GM19372 (cell line): ENCODE data around the gene IL4R.
"Not testable (repeated sequence)": the region's sequence is repeated elsewhere in the genome, so short reads cannot be mapped to it uniquely, and the experiment has no call there.

Experiments
- ATAC-seq: cut with Tn5 transposase; IDR thresholded peaks from one replicate; pipeline ENCODE4 v1.9.1; 2021; ENCODE audit warnings: mild to moderate bottlenecking, low read depth, moderate library complexity; ENCODE audit not compliant: unreplicated experiment

Gene IL4R

DNA sequence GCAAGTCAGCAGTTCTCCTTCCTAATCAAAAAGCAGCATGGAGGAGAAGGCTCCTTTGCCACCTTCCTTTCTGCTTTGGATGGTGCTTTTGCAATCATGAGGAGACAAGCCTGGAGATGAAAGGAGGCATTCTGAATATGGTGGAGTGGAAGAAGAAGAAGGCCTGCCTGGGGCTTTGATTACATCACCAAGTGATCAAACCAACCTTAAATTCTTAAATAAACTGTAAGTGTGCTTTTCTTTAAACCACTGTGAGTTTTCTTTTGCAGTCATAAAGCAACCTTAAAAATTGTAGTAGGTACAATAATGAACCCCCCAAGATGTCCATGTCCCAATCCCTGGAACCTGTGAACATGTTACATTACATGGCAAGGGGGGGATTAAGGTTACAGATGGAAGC is 56.5 kb downstream of the IL4R start:
- no peak for ATAC-seq

DNA sequence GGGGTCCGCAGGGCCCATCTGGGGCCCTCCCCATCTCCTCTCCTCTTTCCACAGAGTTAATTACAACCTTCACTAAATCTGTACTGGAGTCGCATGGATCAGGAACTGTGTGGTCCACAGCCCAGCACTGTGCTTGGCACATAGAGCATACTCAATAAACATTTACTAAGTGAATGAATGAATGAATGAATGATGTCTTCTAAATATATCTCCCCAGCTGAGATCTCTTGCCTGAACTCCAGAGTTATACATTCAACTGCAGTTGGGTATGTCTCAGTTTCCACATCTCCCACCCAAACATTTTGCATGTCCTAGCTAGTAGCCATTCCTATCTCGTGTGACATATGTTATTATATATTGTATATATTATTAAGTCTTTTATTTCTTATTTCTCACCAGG is 59.5 kb downstream of the IL4R start:
- ATAC-seq, result no peak

DNA sequence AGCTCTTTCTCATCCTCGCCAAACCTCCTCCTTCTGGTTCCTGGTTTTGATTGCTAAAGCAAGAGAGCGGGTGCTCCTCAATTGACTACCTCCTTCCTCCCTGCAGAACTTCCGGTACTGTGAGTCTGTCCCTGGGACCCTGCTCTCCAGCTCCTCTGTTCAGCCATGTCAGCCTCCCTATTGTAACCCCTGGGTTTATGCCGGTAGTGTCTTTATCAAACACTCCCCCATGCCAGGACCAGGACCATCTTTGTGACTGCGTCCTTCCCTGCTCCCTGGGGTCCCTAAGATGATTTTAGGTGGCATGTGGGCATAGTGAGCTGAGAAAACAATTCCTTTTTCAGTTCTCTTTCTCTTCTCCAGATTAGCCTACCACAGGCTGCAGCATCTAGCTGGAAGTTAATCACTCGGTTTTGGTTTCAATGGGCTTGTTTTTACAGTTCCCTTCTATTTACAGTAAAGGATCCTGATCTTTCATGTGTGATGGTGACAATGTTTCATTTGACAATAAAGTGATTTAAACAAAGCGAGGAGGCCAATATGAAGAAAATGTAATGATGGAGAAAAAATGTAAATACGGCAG is 60.5 kb downstream of the IL4R start:
- ATAC-seq, result peak; percentile 13

DNA sequence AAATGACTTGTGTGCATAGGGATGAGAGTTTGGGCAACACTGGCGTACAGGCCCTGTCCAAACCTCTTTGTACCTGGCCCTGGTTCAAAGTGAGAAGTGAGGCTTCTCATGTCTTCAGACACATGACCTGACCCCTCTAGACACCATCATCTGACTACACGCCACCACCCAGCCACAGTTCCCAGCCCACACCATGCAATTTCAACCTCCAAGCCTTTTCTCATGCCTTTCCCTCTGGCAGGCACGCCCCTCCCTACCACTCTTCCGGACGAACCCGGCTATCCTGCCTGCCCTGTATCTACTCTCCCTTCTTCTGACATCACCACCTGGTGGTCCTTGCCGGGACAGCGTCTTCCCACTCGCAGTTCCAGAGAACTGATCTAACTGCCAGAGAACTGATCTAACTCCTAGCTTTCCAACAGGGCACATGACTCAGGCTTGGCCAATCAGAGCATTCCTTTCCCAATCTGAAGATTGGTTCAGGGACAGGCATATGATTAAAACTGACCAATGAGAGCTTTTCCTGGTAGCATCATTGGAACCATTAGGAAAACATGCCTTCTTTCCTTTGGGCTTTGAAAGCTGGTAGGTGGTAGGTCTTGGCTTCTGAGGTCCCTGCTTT is 61.1 kb downstream of the IL4R start:
- ATAC-seq, result peak; percentile 44

DNA sequence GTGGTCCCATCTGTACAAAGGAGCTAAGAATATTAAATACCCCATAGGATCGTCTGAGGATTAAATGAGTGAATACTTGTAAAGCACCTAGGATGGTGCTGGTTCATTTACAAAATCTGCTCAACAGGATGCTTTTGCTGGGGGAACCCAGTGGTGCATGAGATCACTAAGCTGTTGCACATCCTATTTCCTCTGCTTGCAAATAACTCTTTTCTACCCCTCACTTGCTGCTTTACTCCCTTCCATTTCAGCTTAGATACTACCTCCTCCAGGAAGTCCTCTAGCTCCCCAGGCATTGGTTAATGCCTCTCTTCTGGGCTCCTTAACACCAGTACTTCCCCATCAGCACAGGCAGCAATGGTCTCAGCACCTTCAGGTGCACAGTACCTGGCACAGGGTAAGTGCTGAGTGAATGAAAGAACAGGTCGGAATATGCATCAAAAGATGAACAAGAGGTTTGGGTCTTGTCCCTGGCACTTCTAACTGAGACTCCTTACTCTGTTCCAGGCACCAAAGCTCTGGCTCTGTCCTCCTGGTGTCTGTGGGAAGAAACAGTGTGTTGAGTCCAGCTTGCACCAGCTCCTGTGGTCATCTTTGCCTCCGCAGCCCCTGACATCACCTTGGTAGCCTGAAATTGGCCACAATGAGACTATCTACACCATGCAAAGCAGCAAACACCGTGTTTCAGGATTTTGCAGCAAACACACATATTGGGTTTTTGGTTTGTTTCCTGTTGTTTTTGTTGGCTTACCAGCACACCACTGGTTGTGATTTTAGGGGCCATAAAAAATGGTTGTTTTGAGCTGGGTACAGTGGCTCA is 64.1 kb downstream of the IL4R start:
- no peak for ATAC-seq

DNA sequence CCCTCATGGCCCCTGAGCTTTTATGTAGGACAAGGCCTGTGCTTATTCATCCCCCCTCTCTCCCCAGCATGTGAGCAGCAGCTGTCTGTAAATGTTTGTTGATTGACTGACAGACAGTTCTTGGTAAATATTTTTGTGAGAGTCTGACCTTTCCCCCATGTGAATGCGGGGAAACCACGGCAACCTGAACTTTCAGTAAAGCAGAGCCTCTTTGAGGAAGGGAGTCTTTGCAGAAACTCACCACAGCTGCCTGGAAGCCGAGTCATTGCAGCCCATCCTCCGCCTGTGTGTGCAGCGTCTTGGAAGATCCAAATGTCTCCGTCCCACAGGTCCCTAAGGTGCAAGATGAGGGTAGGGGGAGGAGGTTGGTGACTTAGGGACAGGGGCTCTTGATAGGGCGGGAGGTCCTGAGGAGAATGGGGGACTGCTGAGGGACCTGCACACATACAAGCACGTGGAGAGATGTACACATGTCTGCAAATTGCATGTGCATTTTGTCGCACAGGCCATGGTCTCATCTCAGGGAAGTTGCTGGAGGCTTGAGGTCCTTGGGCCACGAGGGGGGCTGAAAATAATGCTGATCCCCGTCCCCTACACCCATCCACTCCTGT is 65.2 kb downstream of the IL4R start:
- ATAC-seq, result no peak

DNA sequence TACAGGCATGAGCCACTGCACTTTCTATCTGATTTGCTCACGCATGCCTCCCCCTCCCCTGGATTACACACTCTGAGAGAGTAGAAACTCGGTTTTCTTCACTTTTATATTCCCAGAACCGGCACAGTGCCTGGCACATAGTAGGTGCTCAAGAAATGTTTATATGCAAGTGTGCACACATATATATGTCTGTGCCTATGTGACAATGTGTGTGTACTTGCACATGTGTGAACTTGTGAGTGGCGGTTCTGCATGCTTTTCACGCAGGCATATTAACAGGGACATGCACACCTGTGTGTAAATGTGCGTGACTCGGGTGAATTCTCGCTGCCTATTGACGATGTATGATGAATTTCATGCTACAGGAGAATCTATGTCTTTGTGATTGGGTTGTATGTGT is 66.1 kb downstream of the IL4R start:
- ATAC-seq, result no peak

DNA sequence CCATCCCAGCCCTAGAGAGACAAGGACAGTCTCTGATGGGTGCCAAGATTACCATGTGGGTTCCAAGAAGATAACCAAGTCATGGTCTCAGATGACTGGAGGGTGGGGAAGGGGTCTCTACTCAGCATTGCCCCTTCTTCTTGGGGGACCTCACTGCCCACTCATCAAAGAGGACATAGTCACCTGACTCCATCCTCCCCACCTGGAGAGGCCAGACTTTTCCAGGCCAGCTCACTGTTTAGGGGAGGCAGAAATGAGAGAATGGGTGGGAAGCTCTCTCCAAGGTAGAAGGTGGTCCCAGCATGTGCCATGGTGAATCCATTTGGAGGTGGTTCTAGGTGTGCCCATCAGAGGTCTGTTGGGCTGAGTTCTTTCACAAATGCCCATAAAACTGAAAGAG is 67.5 kb downstream of the IL4R start:
- no peak for ATAC-seq

DNA sequence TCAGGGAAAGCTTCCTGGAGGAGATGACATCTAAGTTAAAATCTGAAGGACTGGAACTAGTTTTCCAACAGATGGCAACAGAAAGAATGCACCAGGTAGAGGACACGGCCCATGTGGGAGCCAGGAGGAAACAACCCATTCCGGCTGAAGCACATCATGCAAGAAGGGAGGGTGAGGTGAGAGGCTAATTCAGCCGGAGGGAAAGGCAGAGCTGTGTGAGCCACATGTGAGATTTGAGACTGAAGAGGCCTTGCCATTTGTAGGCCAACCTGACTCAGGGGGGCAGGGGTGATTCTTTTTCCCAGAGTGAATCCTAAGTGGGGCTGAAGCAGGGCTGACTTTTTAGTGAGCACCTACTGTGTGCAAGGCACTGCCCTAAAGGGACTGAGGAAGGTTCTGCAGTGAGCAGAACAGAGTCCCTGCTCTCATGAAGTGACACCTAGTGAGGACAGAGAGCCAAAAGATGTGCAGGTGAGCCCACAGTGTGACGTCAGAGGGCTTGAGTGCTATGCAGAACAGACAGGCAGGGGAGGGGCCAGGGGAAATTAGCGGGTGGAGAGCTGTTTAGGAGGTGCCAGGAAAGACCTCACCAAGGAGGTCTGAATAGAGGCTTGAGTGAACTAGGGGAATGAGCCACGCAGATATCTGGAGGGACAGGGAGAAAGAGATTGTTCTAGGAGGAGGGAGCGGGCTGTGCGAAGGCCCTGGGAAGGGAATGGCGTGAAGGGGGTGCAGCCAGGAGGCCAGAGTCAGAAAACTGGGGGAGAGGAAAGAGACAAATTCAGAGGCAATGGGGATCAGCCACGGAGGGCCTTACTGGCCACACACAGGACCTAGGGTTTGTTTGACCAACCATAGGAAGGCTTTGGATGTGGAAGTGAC is 68.4 kb downstream of the IL4R start:
- no peak for ATAC-seq

DNA sequence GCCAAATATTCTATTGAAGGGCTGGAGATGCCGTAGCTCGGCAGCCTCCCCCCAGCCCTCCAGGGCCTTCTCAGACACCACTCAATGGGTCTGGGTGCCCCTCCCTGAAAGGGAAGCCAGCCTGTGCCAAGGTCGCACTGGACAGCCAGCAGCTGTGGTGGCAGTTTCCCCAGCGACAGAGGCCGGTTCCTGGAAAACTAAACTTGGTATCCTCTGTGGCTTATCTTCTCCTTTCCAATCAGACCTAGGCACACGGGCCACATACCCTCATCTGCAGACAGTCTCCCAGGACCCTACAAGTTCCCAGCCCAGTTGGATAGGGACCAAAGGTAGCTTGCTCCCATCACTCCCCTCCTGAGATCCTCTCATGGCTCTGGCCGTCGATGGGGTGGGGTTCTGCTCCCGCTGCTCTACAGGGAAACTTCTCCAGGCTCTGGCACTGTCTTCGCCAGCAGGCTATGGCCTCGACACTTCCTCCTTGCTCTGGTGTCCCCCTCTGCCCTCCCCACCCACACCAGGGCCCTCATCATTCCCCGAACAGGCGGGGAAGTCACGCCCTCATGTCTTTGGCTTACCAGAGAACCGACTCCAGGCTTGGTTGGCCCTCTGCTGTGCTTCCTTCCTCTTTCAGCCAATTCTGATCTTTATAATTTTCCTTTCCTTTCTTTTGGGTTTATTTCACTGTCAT is 69.9 kb downstream of the IL4R start:
- ATAC-seq, result no peak

DNA sequence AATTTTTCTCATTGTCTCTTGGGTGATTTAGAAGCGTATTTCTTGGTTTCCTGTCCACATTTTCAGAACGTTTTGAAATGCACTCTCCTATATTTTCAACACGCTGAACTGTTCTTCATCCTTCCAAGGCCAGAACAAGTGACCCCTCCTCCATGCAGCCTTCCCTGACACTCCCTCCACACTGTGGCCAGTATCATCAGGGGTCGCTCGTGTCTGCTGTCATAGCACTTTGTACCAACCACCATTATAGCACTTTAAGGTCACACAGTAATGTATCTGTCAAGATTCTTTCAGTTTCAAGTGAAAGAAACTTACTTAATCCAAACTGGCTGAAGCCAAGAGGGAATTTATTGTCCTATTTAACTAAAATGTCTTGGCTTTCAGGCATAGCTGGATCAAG is 70.7 kb downstream of the IL4R start:
- no peak for ATAC-seq

DNA sequence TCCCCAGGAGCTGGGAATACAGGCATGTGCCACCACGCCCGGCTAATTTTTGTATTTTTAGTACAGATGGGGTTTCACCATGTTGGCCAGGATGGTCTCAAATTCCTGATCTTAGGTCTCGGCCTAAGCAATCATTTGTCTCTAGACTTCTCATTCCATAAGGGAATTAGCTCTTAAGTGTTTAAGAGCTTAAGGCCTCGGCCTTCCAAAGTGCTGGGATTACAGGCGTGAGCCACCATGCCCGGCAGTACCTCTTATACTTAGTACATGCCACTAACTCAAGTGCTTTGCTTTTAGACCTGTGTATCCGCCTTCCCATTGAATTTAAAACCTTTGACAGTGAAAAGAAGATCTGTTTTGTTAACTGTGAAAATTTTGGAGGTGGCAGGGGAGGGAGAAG is 71.6 kb downstream of the IL4R start:
- ATAC-seq, result no peak

DNA sequence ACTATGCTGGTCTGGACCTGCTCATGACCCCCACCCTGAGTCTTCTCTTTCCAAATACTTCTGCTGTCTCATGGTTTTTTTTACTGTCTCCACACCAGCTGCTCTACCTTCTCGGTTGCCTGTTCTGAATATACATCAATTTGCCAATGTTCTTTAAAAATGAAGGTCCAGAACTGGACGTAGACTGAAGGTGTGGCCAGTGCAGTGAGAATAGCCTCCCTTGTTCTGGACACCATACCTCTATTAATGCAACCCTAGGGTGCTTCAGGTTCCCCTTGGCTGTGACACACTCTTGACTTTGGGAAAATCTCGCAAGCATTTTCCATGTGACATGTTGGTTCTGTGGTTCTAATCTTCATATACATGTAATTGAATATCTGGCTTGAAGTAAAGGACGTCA is 72.9 kb downstream of the IL4R start:
- no peak for ATAC-seq

DNA sequence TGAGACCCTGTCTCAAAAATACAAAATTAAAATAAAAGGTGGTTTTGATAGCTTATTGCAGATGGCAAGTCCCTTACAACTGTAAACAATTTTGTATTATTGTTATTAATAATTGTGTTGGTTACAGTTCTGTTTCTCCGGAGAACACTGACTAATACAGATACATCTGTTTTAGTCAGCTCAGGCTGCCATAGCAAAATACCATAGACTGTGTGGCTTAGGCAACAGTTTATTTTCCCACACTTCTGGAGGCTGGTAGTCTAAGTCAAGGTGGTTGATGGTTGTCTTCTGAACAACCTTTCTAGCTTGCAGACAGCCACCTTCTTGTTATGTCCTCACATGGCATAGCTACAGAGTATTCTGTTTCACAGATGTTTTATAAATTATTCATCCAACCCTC is 74.0 kb downstream of the IL4R start:
- no peak for ATAC-seq

DNA sequence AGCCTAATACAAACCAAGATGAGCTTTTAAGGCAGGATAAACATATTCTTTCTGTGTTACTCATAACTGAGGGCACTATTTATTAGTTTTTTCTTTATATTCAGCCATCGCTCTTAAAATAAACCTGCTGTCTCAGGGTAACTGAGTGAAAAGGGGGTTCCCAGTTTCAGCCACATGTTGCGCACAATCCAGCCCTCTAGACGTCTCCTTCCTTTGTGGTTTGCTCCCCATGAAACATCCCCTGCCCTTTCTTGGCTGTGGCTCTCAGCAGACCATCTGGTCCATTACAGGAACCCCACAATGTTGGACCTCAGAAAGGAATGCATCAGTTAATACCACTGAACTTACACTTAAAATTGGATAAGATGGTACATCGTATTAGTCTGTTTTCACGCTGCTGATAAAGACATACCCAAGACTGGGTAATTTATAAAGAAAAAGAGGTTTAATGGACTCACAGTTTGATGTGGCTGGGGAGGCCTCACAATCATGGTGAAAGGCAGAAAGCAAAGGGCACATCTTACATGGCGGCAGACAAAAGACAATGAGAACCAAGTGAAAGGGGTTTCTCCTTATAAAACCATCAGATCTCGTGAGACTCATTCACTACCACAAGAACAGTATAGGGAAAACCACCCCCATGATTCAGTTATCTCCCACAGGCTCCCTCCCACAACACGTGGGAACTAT is 75.6 kb downstream of the IL4R start:
- peak; percentile 57 for ATAC-seq

DNA sequence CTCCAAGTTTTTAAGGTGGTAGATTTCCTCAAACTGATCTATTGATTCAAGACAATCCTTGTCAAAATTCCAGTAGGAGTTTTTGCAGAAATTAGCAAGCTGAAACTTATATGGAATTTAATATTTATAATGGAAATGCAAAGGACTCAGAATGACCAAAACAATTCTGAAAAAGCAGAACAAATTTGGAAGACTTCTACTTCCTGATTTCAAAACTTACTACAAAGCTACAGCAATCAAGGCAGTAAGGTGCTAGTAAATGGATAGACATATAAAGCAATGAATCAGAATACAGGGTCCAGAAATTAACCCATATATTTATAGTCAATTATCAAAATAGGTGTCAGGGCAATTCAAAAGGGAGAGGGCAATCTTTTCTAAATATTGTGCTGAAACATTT is 76.4 kb downstream of the IL4R start:
- no peak for ATAC-seq

DNA sequence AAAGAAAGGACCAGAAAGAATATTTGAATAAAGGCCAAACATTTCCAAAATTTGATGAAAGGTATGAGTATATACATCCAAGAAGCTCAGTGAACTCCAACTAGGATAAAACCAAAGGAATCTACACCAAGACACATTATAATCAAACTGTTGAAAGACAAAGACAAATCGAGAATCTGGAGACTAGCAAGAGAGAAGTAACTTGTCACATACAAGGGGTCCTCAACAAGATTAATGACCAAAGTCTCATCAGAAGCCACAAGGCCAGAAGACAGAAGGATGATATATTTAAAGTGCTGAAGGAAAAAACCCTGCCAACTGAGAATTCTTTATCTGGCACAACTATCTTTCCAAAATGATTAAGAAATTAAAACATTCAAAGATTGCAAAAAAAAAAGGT is 78.9 kb downstream of the IL4R start:
- no peak for ATAC-seq

DNA sequence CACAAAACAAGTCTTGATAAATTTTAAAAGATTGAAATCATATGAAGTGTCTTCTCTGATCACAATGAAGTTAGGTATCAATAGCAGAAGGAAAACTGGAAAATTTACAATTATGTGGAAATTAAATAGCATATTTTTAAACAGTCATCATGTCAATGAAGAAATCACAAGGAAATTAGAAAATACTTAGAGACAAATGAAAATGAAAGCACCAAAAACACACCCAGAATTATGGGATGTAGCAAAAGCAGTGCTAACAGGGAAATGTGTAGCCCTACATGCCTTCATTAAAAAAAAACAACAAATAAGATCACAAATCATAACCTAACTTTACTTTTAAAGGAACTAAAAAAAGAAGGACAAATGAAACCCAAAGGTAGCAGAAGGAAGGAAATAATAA is 80.7 kb downstream of the IL4R start:
- no peak for ATAC-seq

DNA sequence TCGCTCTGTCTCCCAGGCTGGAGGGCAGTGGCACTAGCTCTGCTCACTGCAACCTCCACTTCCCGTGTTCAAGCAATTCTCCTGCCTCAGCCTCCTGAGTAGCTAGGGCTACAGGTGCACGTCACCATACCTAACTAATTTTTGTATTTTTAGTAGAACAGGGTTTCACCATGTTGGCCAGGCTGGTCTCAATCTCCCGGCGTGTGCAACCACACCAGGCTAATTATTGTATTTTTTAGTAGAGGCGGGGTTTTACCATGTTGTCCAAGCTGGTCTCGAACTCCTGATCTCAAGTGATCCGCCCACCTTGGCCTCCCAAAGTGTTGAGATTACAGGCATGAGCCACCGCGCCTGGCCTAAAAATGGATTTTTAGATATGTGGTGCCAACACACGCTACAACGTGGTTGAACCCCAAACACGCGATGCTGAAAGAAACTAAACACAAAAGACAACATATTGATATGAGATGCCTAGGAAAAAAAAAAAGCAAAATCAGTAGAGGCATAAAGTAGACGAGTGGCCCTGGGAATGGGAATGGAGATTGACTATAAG is 84.6 kb downstream of the IL4R start:
- ATAC-seq, result not testable (repeated sequence)
